ENCODE data around the gene WWC2.
A peak's percentile ranks its signal among the peaks of the same experiment; 100 is the strongest.

The WWC2 gene

DNA sequence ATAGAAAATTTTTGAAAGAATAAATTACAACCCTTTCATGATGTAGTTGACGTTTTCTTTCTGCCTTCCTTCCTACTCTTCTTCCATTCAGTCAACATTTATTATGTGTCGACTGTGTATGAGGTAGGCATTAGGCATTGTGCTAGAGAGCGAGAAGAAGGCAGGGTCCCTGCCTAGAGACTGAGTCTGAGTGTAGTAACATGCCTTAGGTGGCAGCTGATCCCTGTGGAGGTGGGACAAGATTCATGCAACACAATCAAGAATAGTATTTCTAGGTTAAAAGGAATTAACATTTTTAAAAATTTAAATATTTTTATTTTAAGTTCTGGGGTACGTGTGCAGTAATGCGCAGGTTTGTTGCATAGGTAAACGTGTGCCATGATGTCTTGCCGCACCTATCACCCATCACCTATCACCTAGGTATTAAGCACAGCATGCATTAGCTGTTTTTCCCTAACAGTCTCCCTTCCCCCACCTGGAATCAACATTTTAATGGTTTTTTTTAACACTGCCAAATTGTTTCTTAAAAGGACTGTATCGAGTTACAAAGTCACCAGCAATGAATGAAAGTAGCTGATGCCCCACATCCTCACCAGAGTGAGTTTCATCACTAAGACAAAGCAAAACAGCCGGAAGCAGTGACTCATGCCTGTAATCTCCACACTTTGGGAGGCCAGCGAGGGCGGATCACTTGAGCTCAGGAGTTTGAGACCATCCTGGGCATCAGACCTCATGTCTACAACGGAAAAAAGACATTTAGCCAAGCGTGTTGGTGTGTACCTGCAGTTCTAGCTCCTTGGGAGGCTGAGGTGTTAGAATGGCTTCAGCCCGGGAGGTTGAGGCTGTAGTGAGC lies 84.0 kb downstream of the WWC2 start (continued):
- TF ChIP-seq, protein P1, sequence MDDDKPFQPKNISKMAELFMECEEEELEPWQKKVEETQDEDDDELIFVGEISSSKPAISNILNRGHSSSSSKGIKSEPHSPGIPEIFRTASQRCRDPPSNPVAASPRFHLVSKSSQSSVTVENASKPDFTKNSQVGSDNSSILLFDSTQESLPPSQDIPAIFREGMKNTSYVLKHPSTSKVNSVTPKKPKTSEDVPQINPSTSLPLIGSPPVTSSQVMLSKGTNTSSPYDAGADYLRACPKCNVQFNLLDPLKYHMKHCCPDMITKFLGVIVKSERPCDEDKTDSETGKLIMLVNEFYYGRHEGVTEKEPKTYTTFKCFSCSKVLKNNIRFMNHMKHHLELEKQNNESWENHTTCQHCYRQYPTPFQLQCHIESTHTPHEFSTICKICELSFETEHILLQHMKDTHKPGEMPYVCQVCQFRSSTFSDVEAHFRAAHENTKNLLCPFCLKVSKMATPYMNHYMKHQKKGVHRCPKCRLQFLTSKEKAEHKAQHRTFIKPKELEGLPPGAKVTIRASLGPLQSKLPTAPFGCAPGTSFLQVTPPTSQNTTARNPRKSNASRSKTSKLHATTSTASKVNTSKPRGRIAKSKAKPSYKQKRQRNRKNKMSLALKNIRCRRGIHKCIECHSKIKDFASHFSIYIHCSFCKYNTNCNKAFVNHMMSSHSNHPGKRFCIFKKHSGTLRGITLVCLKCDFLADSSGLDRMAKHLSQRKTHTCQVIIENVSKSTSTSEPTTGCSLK (tag by site-specific recombination; IDR thresholded peaks at IDR 0.05): no peak
- no peak for TF ChIP-seq ZNF433 (tag by site-specific recombination; IDR thresholded peaks at IDR 0.05; ENCODE audit: low read depth)
- TF ChIP-seq ZNF239 (tag by site-specific recombination; IDR thresholded peaks at IDR 0.05): no peak
- TF ChIP-seq ZNF624 (tag by site-specific recombination; IDR thresholded peaks at IDR 0.05): no peak
- no peak for TF ChIP-seq ZNF514 (tag by site-specific recombination; IDR thresholded peaks at IDR 0.05)
- TF ChIP-seq ZNF2 (tag by site-specific recombination; IDR thresholded peaks at IDR 0.05): 0 out of 2 replicates have a peak, but pooled peaks have one; percentile 32
- no peak for TF ChIP-seq ZBTB20 (tag by site-specific recombination; IDR thresholded peaks at IDR 0.05)
- no peak for TF ChIP-seq BCL11B (tag by site-specific recombination; IDR thresholded peaks at IDR 0.05; ENCODE audit: low read depth)
- TF ChIP-seq ZNF560 (tag by site-specific recombination; IDR thresholded peaks at IDR 0.05; ENCODE audit: borderline replicate concordance): no peak
- TF ChIP-seq, protein P2, sequence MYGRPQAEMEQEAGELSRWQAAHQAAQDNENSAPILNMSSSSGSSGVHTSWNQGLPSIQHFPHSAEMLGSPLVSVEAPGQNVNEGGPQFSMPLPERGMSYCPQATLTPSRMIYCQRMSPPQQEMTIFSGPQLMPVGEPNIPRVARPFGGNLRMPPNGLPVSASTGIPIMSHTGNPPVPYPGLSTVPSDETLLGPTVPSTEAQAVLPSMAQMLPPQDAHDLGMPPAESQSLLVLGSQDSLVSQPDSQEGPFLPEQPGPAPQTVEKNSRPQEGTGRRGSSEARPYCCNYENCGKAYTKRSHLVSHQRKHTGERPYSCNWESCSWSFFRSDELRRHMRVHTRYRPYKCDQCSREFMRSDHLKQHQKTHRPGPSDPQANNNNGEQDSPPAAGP (tag by site-specific recombination; IDR thresholded peaks at IDR 0.05): no peak; the same call in 1 of the 2 replicates
- no peak for TF ChIP-seq ZNF837 (tag by site-specific recombination; IDR thresholded peaks at IDR 0.05)
- no peak for TF ChIP-seq ZFP69B (tag by site-specific recombination; IDR thresholded peaks at IDR 0.05)
- TF ChIP-seq SETDB1 (IDR thresholded peaks at IDR 0.05; ENCODE audit: insufficient read length, low read length): no peak
- TF ChIP-seq, protein P3, sequence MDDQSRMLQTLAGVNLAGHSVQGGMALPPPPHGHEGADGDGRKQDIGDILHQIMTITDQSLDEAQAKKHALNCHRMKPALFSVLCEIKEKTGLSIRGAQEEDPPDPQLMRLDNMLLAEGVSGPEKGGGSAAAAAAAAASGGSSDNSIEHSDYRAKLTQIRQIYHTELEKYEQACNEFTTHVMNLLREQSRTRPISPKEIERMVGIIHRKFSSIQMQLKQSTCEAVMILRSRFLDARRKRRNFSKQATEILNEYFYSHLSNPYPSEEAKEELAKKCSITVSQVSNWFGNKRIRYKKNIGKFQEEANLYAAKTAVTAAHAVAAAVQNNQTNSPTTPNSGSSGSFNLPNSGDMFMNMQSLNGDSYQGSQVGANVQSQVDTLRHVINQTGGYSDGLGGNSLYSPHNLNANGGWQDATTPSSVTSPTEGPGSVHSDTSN (CRISPR knock-in tag; IDR thresholded peaks at IDR 0.05): no peak
- TF ChIP-seq ZNF184 (tag by site-specific recombination; IDR thresholded peaks at IDR 0.05): no peak
- peak; percentile 91 for TF ChIP-seq ZNF366 (tag by site-specific recombination; conservative IDR thresholded peaks at IDR 0.05)
- peak; percentile 17; the same call in 1 of the 2 replicates for TF ChIP-seq ZSCAN30 (tag by site-specific recombination; IDR thresholded peaks at IDR 0.05)
- TF ChIP-seq ZNF324 (tag by site-specific recombination; IDR thresholded peaks at IDR 0.05): no peak
- TF ChIP-seq ZNF701 (tag by site-specific recombination; IDR thresholded peaks at IDR 0.05): no peak

DNA sequence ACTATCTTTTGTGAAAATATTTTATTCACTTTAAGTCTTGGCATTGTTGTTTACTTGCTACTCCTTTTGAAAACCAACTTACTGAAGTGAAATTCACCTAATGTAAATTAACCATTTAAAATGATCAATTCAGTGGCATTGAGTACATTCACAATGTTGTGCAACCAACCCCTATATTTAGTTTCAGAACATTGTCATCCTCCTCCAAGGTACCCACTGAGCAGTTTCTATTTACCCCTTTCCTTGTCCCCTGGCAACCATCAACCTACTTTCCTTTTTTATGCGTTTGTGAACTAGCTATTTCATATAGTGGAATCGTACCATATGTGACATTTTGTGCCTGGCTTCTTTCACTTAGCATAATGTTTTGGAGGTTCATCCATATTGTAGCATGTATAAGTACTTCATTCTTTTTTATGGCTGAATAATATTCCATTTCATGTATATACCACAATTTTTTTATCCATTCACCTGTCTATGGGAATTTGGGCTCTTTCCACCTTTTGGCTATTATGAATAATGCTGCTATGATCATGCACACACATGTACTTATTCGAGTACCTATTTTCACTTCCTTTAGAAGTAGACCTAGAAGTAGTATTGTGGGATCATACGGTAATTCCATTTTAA lies 85.0 kb downstream of the WWC2 start:
- peaks cover 13% of the 10 kb centered on the region; the same call in 1 of the 2 replicates for H3K4me1 ChIP-seq (ENCODE audit: control insufficient read depth, insufficient read depth, low read length)
- no peaks in the 10 kb centered on the region for H3K36me3 ChIP-seq (ENCODE audit: control insufficient read depth in 2 of 2, insufficient read depth in 1 of 2, low read length in 2 of 2)
- no peak overlapping the region for H3K27ac ChIP-seq (ENCODE audit: extremely low read depth, low read depth, low read length)
- no peaks in the 10 kb centered on the region for H3K9me3 ChIP-seq (ENCODE audit: control insufficient read depth, insufficient read depth, low read depth, low read length)
- ChIA-PET CTCF (interaction anchor here (0.7 to 1.1 kb wide), 3 partner anchors 50 to 78 kb away, joined by 3 to 4 read pairs (median 4); no protein-coding TSS in a partner anchor), POLR2A (interaction anchor here (1.2 kb wide), 1 partner anchor 85 kb away, joined by 7 read pairs; the partner anchor contains the start of gene WWC2)
- no peak overlapping the region for H3K4me3 ChIP-seq (ENCODE audit: low read depth, low read length)
- TF ChIP-seq ZNF19 (tag by site-specific recombination; IDR thresholded peaks at IDR 0.05; ENCODE audit: low read depth): no peak
- no peak for TF ChIP-seq ZNF2 (tag by site-specific recombination; IDR thresholded peaks at IDR 0.05)
- TF ChIP-seq YY2 (tag by site-specific recombination; IDR thresholded peaks at IDR 0.05): no peak
- TF ChIP-seq MEIS1 (CRISPR knock-in tag; IDR thresholded peaks at IDR 0.05; ENCODE audit: borderline replicate concordance): no peak
- TF ChIP-seq, protein P4, sequence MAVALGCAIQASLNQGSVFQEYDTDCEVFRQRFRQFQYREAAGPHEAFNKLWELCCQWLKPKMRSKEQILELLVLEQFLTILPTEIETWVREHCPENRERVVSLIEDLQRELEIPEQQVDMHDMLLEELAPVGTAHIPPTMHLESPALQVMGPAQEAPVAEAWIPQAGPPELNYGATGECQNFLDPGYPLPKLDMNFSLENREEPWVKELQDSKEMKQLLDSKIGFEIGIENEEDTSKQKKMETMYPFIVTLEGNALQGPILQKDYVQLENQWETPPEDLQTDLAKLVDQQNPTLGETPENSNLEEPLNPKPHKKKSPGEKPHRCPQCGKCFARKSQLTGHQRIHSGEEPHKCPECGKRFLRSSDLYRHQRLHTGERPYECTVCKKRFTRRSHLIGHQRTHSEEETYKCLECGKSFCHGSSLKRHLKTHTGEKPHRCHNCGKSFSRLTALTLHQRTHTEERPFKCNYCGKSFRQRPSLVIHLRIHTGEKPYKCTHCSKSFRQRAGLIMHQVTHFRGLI (tag by site-specific recombination; IDR thresholded peaks at IDR 0.05): no peak
- TF ChIP-seq, protein P5, sequence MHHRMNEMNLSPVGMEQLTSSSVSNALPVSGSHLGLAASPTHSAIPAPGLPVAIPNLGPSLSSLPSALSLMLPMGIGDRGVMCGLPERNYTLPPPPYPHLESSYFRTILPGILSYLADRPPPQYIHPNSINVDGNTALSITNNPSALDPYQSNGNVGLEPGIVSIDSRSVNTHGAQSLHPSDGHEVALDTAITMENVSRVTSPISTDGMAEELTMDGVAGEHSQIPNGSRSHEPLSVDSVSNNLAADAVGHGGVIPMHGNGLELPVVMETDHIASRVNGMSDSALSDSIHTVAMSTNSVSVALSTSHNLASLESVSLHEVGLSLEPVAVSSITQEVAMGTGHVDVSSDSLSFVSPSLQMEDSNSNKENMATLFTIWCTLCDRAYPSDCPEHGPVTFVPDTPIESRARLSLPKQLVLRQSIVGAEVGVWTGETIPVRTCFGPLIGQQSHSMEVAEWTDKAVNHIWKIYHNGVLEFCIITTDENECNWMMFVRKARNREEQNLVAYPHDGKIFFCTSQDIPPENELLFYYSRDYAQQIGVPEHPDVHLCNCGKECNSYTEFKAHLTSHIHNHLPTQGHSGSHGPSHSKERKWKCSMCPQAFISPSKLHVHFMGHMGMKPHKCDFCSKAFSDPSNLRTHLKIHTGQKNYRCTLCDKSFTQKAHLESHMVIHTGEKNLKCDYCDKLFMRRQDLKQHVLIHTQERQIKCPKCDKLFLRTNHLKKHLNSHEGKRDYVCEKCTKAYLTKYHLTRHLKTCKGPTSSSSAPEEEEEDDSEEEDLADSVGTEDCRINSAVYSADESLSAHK (tag by site-specific recombination; IDR thresholded peaks at IDR 0.05): peak; percentile 65
- no peak for TF ChIP-seq ZNF521 (tag by site-specific recombination; IDR thresholded peaks at IDR 0.05)
- TF ChIP-seq HOXC10 (CRISPR knock-in tag; IDR thresholded peaks at IDR 0.05): no peak
